ENCODE results near the gene COL25A1.

The COL25A1 gene

GRCh38 chr4:109256818-109257217, 45.6 kb downstream of the COL25A1 start:
- H3K27ac ChIP-seq: no peak overlapping the region
- TF ChIP-seq CTCF (conservative IDR thresholded peaks at IDR 0.05): no peak
- no peak for TF ChIP-seq ZFX (IDR thresholded peaks at IDR 0.05)

- H3K27ac ChIP-seq: no peak overlapping the region
- TF ChIP-seq CTCF (conservative IDR thresholded peaks at IDR 0.05) (no peak), ZFX (IDR thresholded peaks at IDR 0.05) (no peak)
Measured at GRCh38 chr4:109254845-109255244, 47.6 kb downstream of the COL25A1 start.

DNA sequence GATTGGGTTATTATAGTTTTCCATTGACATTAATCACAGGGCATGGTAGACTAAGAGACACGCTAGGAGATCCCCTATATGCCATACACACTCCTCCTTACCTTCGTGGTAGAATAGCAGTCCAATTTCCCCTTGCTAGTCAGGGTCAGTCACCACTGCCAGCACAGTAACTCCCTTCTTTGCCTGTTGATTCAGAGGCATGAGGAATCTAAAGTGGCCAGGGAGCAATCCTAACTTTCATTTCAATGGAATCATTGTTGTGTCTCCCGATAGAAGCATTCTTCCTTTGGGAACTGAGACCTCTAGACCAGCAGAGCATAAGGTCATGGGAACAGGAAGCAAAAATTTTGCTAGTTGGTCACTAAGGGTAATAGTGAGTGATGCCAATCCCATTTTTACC, 51.1 kb downstream of the COL25A1 start:
- TF ChIP-seq ZFX (IDR thresholded peaks at IDR 0.05): no peak
- TF ChIP-seq CTCF (conservative IDR thresholded peaks at IDR 0.05): no peak
- no peak overlapping the region for H3K27ac ChIP-seq

DNA sequence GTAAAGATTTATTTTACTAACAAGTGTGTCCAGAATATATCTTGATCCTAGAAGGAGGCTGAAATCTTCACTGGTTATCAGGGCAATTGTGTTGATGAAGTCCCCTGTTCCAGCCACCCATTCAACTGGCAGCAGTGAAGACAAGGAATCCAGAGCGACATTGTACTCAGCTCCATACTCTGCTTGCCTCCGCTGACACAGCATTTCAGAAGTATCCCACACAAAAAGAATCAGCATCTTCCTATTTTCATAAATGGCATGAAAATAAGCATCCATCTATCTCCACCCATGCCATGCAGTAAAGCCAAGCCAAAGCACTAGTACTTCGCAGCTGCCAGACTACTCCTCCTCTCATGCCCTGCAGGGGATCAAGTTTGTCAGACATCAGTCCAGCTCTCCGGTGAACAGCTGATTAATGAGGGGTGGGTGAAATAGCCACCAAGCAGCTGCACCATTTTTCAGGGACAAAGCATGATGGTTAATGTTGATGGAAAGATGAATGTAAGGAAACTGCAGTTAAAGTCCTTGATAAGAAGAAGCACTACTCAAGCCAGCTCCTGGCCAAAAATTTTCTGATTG, 54.0 kb downstream of the COL25A1 start:
- no peak for TF ChIP-seq CTCF (conservative IDR thresholded peaks at IDR 0.05)
- no peak for TF ChIP-seq ZFX (IDR thresholded peaks at IDR 0.05)
- H3K27ac ChIP-seq: no peak overlapping the region

GRCh38 chr4:109243871-109244270, 58.6 kb downstream of the COL25A1 start:
- no peak for TF ChIP-seq CTCF (conservative IDR thresholded peaks at IDR 0.05)
- no peak overlapping the region for H3K27ac ChIP-seq

DNA sequence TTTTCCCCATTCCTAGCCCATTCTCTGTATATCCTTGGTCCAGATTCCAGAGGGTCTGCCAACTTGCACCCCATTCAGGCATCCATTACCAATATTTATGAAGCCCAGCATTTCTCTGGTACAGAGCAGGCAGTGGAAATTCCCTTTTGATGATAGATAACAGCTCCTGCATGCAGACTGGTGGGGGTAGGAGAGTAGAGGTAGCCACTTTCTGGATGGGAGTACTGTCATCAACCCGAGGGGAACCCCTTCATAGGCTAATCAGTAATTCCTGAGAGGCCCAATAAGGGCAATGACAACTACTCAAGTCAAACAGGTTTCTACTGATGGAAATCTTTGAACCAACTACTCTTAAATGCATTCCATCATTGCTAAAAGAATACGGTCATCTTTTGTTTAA, 63.7 kb downstream of the COL25A1 start:
- no peak overlapping the region for H3K27ac ChIP-seq
- TF ChIP-seq CTCF (conservative IDR thresholded peaks at IDR 0.05) (no peak), ZFX (IDR thresholded peaks at IDR 0.05) (no peak)

GRCh38 chr4:109235683-109236082, 66.8 kb downstream of the COL25A1 start:
- TF ChIP-seq ZFX (IDR thresholded peaks at IDR 0.05): no peak
- TF ChIP-seq CTCF (conservative IDR thresholded peaks at IDR 0.05): no peak

More at GRCh38 chr4:109235683-109236082, 66.8 kb downstream of the COL25A1 start:
- H3K27ac ChIP-seq: no peak overlapping the region
